Measurements from ENCODE around the gene RAB3GAP2. TPM values are rescaled to one million over a fixed set of nuclear protein-coding genes. Genes with fewer than 3 reads are reported as not detected.
A peak's percentile ranks its signal among the peaks of the same experiment; 100 is the strongest.

The RAB3GAP2 gene
- total RNA-seq, 1 donor from 2014 or later = 26.1 TPM

- peaks cover 6% of the 10 kb centered on the region for H3K36me3 ChIP-seq (ENCODE audit: control insufficient read depth, insufficient read depth, low read length)
- H3K27me3 ChIP-seq (ENCODE audit: control insufficient read depth, insufficient read depth, low read length) = no peaks in the 10 kb centered on the region
- FAIRE-seq = no peak
- no peak for DNase-seq (ENCODE audit: low read depth)
- no peak overlapping the region for H3K4me3 ChIP-seq (ENCODE audit: low read depth, low read length)
- TF ChIP-seq CTCF (IDR thresholded peaks at IDR 0.05; ENCODE audit: insufficient read depth, low read length, severe bottlenecking) = no peak
These were observed 76.6 kb downstream of the RAB3GAP2 start for GRCh38 chr1:220195701-220196100.

GRCh38 chr1:220189750-220190347, 82.4 kb downstream of the RAB3GAP2 start:
- DNase-seq (ENCODE audit: low read depth) (peak; percentile 40), FAIRE-seq (no peak)
- H3K36me3 ChIP-seq (ENCODE audit: control insufficient read depth, insufficient read depth, low read length) = peaks cover 4% of the 10 kb centered on the region
- no peak overlapping the region for H3K4me3 ChIP-seq (ENCODE audit: low read depth, low read length)
- H3K27me3 ChIP-seq (ENCODE audit: control insufficient read depth, insufficient read depth, low read length) = no peaks in the 10 kb centered on the region
- peak; percentile 9 for TF ChIP-seq CTCF (IDR thresholded peaks at IDR 0.05; ENCODE audit: insufficient read depth, low read length, severe bottlenecking)

- no peak for TF ChIP-seq CTCF (IDR thresholded peaks at IDR 0.05; ENCODE audit: insufficient read depth, low read length, severe bottlenecking)
- H3K36me3 ChIP-seq (ENCODE audit: control insufficient read depth, insufficient read depth, low read length) = peaks cover 2% of the 10 kb centered on the region
- DNase-seq (ENCODE audit: low read depth) = no peak
- no peak overlapping the region for H3K4me3 ChIP-seq (ENCODE audit: low read depth, low read length)
- no peak for FAIRE-seq
- no peaks in the 10 kb centered on the region for H3K27me3 ChIP-seq (ENCODE audit: control insufficient read depth, insufficient read depth, low read length)
These were observed 83.7 kb downstream of the RAB3GAP2 start for GRCh38 chr1:220188538-220188937.

GRCh38 chr1:220186752-220187151, 85.5 kb downstream of the RAB3GAP2 start:
- H3K36me3 ChIP-seq (ENCODE audit: control insufficient read depth, insufficient read depth, low read length) = peaks cover 2% of the 10 kb centered on the region
- H3K27me3 ChIP-seq (ENCODE audit: control insufficient read depth, insufficient read depth, low read length) = no peaks in the 10 kb centered on the region
- FAIRE-seq (no peak), DNase-seq (ENCODE audit: low read depth) (no peak)
- H3K4me3 ChIP-seq (ENCODE audit: low read depth, low read length) = no peak overlapping the region
- TF ChIP-seq CTCF (IDR thresholded peaks at IDR 0.05; ENCODE audit: insufficient read depth, low read length, severe bottlenecking) = no peak

GRCh38 chr1:220184506-220184905, 87.7 kb downstream of the RAB3GAP2 start:
- no peaks in the 10 kb centered on the region for H3K27me3 ChIP-seq (ENCODE audit: control insufficient read depth, insufficient read depth, low read length)
- H3K36me3 ChIP-seq (ENCODE audit: control insufficient read depth, insufficient read depth, low read length) = peaks cover 1% of the 10 kb centered on the region
- no peak for DNase-seq (ENCODE audit: low read depth)
- H3K4me3 ChIP-seq (ENCODE audit: low read depth, low read length) = no peak overlapping the region
- TF ChIP-seq CTCF (IDR thresholded peaks at IDR 0.05; ENCODE audit: insufficient read depth, low read length, severe bottlenecking) = no peak
- no peak for FAIRE-seq

- FAIRE-seq = no peak
- peaks cover 1% of the 10 kb centered on the region for H3K36me3 ChIP-seq (ENCODE audit: control insufficient read depth, insufficient read depth, low read length)
These were observed 89.6 kb downstream of the RAB3GAP2 start for GRCh38 chr1:220182656-220183055.

More at GRCh38 chr1:220182656-220183055, 89.6 kb downstream of the RAB3GAP2 start:
- no peak for DNase-seq (ENCODE audit: low read depth)
- Histone ChIP-seq H3K4me3 (ENCODE audit: low read depth, low read length) (no peak overlapping the region), H3K27me3 (ENCODE audit: control insufficient read depth, insufficient read depth, low read length) (no peaks in the 10 kb centered on the region)
- TF ChIP-seq CTCF (IDR thresholded peaks at IDR 0.05; ENCODE audit: insufficient read depth, low read length, severe bottlenecking) = no peak
